Measurements from ENCODE around the gene SLC9A8.

- TF ChIP-seq POLR2A (IDR thresholded peaks at IDR 0.05; ENCODE audit: low read length): no peak
- TF ChIP-seq, protein P1, sequence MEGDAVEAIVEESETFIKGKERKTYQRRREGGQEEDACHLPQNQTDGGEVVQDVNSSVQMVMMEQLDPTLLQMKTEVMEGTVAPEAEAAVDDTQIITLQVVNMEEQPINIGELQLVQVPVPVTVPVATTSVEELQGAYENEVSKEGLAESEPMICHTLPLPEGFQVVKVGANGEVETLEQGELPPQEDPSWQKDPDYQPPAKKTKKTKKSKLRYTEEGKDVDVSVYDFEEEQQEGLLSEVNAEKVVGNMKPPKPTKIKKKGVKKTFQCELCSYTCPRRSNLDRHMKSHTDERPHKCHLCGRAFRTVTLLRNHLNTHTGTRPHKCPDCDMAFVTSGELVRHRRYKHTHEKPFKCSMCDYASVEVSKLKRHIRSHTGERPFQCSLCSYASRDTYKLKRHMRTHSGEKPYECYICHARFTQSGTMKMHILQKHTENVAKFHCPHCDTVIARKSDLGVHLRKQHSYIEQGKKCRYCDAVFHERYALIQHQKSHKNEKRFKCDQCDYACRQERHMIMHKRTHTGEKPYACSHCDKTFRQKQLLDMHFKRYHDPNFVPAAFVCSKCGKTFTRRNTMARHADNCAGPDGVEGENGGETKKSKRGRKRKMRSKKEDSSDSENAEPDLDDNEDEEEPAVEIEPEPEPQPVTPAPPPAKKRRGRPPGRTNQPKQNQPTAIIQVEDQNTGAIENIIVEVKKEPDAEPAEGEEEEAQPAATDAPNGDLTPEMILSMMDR (IDR thresholded peaks at IDR 0.05): no peak
- TF ChIP-seq CEBPB (IDR thresholded peaks at IDR 0.05): no peak
- TF ChIP-seq PHF8 (IDR thresholded peaks at IDR 0.05; ENCODE audit: borderline replicate concordance, low read depth): no peak
- no peak for TF ChIP-seq ZFP36 (IDR thresholded peaks at IDR 0.05; ENCODE audit: borderline replicate concordance, partially characterized antibody)
- no peak for TF ChIP-seq SMC3 (IDR thresholded peaks at IDR 0.05)
- TF ChIP-seq RCOR1 (IDR thresholded peaks at IDR 0.05; ENCODE audit: low read depth, low read length): no peak
- no peak for TF ChIP-seq ZNF302 (CRISPR knock-in tag; IDR thresholded peaks at IDR 0.05)
Observed at GRCh38 chr20:49906615-49907154, 94.1 kb downstream of the SLC9A8 start.
